ENCODE results near the gene PRKAR1B. TPM values are rescaled to one million over a fixed set of nuclear protein-coding genes. Genes with fewer than 3 reads are reported as not detected.

PRKAR1B gene
- total RNA-seq, 1 experiment from 2014 or later = 62.0 TPM

- no peaks in the 10 kb centered on the region for H3K27me3 ChIP-seq (ENCODE audit: control insufficient read depth, insufficient read depth, low read length)
- H3K36me3 ChIP-seq (ENCODE audit: control insufficient read depth, insufficient read depth, low read length) = no peaks in the 10 kb centered on the region
- ChIA-PET CTCF (interaction anchor here (0.6 kb wide), 1 partner anchor 209 kb away, joined by 3 read pairs; no protein-coding TSS in a partner anchor), POLR2A (no interaction called here)
- no peaks in the 10 kb centered on the region for H3K9me3 ChIP-seq (ENCODE audit: control insufficient read depth, insufficient read depth, low read depth, low read length)
- ATAC-seq (no peak), DNase-seq (ENCODE audit: low read depth, low spot score) (no peak)
- intact Hi-C loops (cut with micrococcal nuclease; ENCODE audit: unreplicated experiment) = no loop called here
- in situ Hi-C loops (cut with HindIII; ENCODE audit: low pct_unique_long_range_greater_than_20kb, low sequenced_read_pairs) = no loop called here
- no peak overlapping the region for H3K4me3 ChIP-seq (ENCODE audit: low read depth in 2 of 2, low read length in 2 of 2)
- no TSS peak for BruUV-seq (replicated peaks)
- no peak overlapping the region for H3K27ac ChIP-seq (ENCODE audit: low read length)
- TF ChIP-seq POLR2AphosphoS5 (IDR thresholded peaks at IDR 0.05; ENCODE audit: low read depth, low read length) (no peak), CTCF (IDR thresholded peaks at IDR 0.05) (no peak), REST (IDR thresholded peaks at IDR 0.05; ENCODE audit: insufficient read depth in 1 of 2, low read depth in 2 of 2, low read length in 1 of 2) (no peak), TCF7L2 (IDR thresholded peaks at IDR 0.05; ENCODE audit: low read depth, low read length) (no peak), SIN3A (IDR thresholded peaks at IDR 0.05; ENCODE audit: borderline replicate concordance, insufficient read depth, low read depth, low read length) (no peak)
- no peaks in the 10 kb centered on the region for H3K4me1 ChIP-seq (ENCODE audit: control insufficient read depth, insufficient read depth, low read length)
These were observed 220.0 kb downstream of the PRKAR1B start for GRCh38 chr7:506921-507622.

- H3K36me3 ChIP-seq (ENCODE audit: control insufficient read depth, insufficient read depth, low read length) = no peaks in the 10 kb centered on the region
- POLR2A ChIA-PET = no interaction called here
- ATAC-seq = no peak
- no peaks in the 10 kb centered on the region for H3K27me3 ChIP-seq (ENCODE audit: control insufficient read depth, insufficient read depth, low read length)
- no TSS peak for BruUV-seq (replicated peaks)
- H3K4me1 ChIP-seq (ENCODE audit: control insufficient read depth, insufficient read depth, low read length) = no peaks in the 10 kb centered on the region
- CTCF ChIA-PET = interaction anchor here (0.6 kb wide), 1 partner anchor 214 kb away, joined by 3 read pairs; no protein-coding TSS in a partner anchor
- DNase-seq (ENCODE audit: low read depth, low spot score) = no peak
- H3K9me3 ChIP-seq (ENCODE audit: control insufficient read depth, insufficient read depth, low read depth, low read length) = no peaks in the 10 kb centered on the region
- no peak overlapping the region for H3K4me3 ChIP-seq (ENCODE audit: low read depth in 2 of 2, low read length in 2 of 2)
- in situ Hi-C loops (cut with HindIII; ENCODE audit: low pct_unique_long_range_greater_than_20kb, low sequenced_read_pairs) (no loop called here), intact Hi-C loops (cut with micrococcal nuclease; ENCODE audit: unreplicated experiment) (no loop called here)
- TF ChIP-seq REST (IDR thresholded peaks at IDR 0.05; ENCODE audit: insufficient read depth in 1 of 2, low read depth in 2 of 2, low read length in 1 of 2) (no peak), SIN3A (IDR thresholded peaks at IDR 0.05; ENCODE audit: borderline replicate concordance, insufficient read depth, low read depth, low read length) (no peak), POLR2AphosphoS5 (IDR thresholded peaks at IDR 0.05; ENCODE audit: low read depth, low read length) (no peak), TCF7L2 (IDR thresholded peaks at IDR 0.05; ENCODE audit: low read depth, low read length) (no peak), CTCF (IDR thresholded peaks at IDR 0.05) (no peak)
- no peak overlapping the region for H3K27ac ChIP-seq (ENCODE audit: low read length)
These were observed 220.7 kb downstream of the PRKAR1B start for GRCh38 chr7:506391-506831.
